Activated naive CD8-positive, alpha-beta T cell (primary cell): Measurements from ENCODE around the gene TRIM31.

Experiments
- H3K27ac Mint-ChIP-seq: one replicate; pipeline ENCODE4 v1.8.0; 2021; ENCODE audit warnings: mixed read lengths
- H3K27me3 Mint-ChIP-seq: one replicate; pipeline ENCODE4 v1.8.0; 2021; ENCODE audit warnings: mixed read lengths
- H3K36me3 Mint-ChIP-seq: one replicate; pipeline ENCODE4 v1.8.0; 2021; ENCODE audit warnings: mixed read lengths
- H3K4me1 Mint-ChIP-seq: one replicate; pipeline ENCODE4 v1.8.0; 2021; ENCODE audit warnings: low read depth, mixed read lengths
- H3K4me3 Mint-ChIP-seq: one replicate; pipeline ENCODE4 v1.8.0; 2021; ENCODE audit warnings: mild to moderate bottlenecking, mixed read lengths
- H3K9me3 Mint-ChIP-seq: one replicate; pipeline ENCODE4 v1.8.0; 2021; ENCODE audit warnings: low read depth, mixed read lengths

Gene TRIM31

DNA sequence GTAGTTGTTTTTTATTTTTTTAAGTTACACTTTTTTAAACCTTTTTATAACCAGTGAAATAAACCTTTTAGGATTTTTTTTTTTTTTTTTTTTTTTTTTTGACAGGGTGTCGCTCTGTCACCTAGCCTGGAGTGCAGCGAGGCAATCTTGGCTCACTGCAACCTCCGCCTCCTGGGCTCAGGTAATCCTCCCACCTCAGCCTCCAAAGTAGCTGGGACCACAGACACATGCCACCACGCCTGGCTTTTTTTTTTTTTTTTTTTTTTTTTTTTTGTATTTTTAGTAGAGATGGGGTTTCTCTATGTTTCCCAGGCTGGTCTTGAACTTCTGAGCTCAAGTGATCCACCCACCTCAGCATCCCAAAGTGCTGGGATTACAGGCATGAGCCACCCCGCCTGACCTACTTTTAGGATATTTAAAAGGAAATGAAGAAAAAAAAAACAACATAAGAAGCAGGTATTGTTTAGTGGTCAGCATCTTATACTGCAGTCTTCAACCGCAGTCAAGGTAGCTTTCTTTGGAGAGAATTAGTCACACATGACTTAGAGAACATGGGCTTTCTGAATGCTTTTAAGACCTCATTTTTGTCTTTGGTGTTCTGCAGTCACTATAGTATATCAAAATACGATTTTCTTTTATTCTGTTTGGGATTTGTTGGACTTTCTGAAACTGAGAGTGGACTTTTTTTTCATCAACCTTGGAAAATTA is 50.3 kb downstream of the TRIM31 start:
- Mint-ChIP-seq H3K36me3 (peaks cover 13% of the 10 kb centered on the region), H3K27ac (peak overlapping the region; percentile 96), H3K4me3 (peak overlapping the region; percentile 99), H3K4me1 (peaks cover 60% of the 10 kb centered on the region), H3K27me3 (no peaks in the 10 kb centered on the region), H3K9me3 (no peaks in the 10 kb centered on the region)

DNA sequence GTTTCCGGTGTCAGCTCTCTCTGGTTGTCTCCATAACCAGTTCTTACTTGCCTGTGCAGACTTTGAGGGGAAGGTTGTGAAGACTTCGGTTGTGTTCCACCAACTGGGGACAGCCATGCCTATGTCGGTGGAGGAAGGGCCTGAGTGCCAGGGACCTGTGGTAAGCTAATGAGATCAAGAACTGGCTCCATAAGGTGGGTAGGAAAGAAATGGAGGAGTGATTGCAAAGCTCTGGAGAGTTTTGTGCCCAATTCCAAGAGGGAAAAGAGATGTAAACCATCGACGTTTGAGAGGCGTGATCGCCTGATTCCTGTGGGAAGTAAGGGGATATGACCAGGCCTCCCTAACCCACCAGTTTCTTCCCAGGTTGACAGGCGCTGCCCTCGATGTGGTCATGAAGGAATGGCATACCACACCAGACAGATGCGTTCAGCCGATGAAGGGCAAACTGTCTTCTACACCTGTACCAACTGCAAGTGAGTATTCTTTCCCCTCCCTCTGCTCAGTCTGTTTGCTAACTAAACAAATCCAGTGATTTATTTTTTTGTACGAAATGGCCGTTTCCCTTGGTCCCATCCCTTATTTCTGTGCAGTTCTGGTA is 50.9 kb downstream of the TRIM31 start:
- Mint-ChIP-seq H3K27ac (peak overlapping the region; percentile 96), H3K4me3 (peak overlapping the region; percentile 99), H3K27me3 (no peaks in the 10 kb centered on the region), H3K36me3 (peaks cover 13% of the 10 kb centered on the region), H3K9me3 (no peaks in the 10 kb centered on the region), H3K4me1 (peaks cover 60% of the 10 kb centered on the region)

DNA sequence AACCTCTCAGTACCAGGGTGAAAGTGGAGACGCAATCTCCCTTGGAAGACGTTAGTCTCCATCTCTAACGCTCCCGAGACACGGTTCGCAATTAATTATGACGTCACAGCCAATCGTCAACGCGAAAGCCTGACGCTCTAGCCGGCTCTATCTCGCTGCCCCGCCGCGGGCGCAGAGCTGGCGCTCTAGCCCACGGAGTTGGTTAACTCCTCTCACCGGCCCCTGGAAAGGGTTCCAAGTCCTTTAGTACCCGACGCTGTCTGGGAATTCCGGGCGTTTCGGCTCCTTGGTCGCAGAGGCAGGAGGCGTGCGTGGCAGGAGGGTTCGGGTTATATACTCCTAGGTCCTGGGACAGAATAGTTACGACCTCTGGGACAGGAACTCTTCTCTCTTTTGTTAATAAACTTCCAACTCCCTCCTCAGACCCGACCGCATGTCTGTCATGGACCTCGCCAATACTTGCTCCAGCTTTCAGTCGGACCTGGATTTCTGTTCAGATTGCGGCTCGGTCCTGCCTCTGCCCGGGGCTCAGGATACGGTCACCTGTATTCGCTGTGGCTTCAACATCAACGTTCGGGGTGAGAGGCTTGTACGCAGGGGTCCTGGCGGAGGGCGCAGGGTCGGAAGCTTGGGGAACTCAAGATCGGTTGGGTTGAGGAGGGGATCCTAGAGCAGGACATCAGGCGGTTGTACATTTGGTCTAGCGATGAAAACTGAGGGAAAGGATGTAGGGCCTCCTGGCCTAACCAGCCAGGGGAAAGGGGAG is 51.6 kb downstream of the TRIM31 start, which contains the start of gene POLR1H:
POLR1H (plus strand) TSS at position 174 of the 766 bp plus-strand sequence; CDS start at position 434, 260 bp downstream.
- Mint-ChIP-seq H3K27me3 (no peaks in the 10 kb centered on the region), H3K27ac (peak within 1 kb of the TSS; percentile 96), H3K4me1 (peaks cover 55% of the 10 kb centered on the region), H3K36me3 (peaks cover 13% of the 10 kb centered on the region), H3K4me3 (peak within 1 kb of the TSS; percentile 99), H3K9me3 (no peaks in the 10 kb centered on the region)

DNA sequence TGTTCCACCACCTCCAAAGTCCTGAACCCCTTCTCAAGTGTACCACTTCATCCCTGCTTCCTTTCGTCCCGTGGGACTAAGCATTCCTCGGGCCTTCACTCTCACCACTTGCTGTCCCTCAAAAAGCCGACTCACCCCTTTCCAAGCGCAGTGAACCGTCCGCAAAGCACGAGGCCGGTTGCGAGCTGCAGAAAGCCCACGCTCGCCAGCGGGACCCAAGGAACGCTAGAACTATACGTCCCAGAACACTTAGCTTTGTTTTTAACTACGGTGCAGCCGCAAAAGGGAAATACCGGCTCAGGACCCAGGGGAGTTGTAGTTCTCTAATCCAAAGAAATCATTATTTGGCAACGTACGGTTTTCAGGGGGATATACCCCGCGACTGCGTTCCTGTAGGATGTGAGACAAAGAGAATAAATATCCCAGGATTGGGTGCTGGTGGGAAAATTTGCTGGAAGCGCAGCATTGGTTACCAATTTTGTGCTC is 52.2 kb downstream of the TRIM31 start:
- Mint-ChIP-seq H3K4me3 (peak overlapping the region; percentile 99), H3K4me1 (peaks cover 49% of the 10 kb centered on the region), H3K9me3 (no peaks in the 10 kb centered on the region), H3K27ac (peak overlapping the region; percentile 96), H3K27me3 (no peaks in the 10 kb centered on the region), H3K36me3 (peaks cover 13% of the 10 kb centered on the region)

DNA sequence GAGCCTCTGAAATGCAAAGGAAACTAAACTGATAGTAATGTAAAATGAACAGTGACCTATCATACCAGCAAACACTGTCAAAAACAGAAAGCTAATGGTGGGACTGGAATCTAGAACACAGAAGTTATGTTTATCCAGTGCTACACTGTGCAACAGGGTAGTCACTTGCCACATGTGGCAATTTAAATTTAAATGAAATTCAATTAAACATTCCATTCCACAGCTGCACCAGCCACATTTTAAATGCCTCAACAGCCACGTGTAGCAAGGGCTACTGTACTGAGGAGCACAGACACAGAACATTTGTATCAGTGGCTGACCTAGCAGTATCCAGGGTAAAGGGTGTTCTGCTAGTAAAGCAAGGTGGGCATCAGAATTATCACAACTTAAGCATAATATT is 57.4 kb downstream of the TRIM31 start:
- Mint-ChIP-seq H3K4me3 (no peak overlapping the region), H3K27me3 (no peaks in the 10 kb centered on the region), H3K36me3 (peaks cover 4% of the 10 kb centered on the region), H3K27ac (no peak overlapping the region), H3K9me3 (no peaks in the 10 kb centered on the region), H3K4me1 (peaks cover 25% of the 10 kb centered on the region)

DNA sequence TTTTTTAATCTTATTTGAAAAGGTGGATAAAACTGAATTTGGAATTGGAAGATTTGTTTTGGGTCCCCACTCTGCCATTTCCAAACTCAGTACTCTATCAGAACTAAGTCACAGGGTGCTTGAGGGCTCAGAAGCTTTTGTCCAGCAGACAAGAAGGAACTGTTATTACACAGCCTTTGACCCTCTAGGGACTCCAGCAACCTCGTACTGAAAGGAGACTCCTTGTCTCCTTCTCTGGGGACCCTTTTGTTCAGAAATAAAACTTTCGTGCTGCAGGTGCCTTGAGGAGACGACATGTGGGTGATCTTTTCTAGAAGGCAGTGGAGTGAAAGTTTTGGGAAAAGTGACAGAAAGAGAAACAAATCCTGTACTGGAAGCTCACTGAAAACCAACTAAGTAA is 59.2 kb downstream of the TRIM31 start:
- Mint-ChIP-seq H3K36me3 (peaks cover 4% of the 10 kb centered on the region), H3K4me3 (no peak overlapping the region), H3K27ac (no peak overlapping the region), H3K4me1 (peaks cover 13% of the 10 kb centered on the region), H3K27me3 (no peaks in the 10 kb centered on the region), H3K9me3 (no peaks in the 10 kb centered on the region)
